Fibroblast of skin of abdomen (primary cell): Measurements from ENCODE around the gene UBE2E3.

Experiments
- DNase-seq: peaks from one replicate; pipeline ENCODE4 v3.0.0-alpha.2; 2013

The UBE2E3 gene

DNA sequence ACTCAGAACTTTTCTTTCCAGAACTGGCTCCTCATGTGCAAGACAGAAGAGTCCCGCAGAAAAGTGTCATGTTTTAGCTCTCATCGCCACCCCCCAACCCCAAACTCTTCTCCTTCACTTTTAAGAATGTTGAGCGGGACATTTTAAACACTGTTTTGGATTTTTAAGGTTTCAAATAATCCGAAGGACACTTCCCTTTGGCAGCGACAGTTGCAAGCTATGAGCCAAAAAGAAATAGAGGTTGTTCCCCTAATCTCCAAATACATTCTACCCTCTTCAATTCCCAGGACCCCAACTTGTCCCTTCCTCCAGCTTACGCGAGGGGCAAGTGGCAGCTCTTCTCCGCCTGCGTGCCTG is 678 bp upstream of the UBE2E3 start:
- DNase-seq, result no peak

DNA sequence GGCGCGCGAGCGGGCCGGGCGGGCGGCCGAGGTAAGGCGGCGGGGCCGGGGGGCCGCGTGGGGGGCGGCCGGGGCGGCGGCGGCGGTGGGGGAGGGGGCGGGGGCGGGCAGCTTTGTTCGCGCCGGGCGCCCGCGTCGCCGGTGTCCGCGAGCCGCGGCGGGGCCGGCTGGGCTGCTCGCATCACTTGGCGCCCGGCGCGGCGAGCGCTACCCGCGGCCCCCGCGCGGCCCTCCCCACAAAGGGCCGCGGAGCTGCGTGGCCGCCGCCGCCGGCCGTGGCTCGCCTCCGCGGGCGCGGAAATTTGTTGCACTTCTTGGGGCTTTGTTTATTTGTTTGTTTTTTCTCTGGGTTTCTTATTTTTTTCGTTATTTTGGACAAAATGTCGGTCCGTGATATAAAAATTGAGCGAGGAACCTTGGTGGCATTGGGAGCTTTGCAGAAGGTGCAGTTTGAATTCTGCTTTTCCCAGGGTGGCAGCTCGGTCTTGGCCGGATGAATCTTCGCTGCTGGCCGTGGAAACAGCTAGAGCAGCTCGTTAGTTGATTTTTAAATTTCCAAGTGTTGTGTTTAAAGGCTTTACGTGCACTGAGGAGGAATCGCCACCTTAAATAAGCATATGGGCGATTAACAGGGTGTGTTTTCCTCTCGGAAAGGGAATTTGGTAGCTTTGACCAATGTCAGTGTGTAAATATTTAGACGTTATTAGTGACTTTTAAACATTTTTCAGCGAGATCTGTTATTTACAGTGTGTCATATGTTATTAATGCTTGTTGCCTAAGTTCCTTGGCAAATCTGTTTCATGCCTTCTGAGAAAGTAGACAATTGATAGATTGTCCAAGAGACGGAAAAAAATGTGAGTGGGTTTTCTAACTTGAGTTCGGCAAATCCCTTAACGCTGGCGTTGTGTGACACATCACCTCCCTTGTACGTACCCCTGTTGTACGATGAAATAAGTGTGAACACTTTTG is 822 bp downstream of the UBE2E3 start:
- DNase-seq, result peak; percentile 33

DNA sequence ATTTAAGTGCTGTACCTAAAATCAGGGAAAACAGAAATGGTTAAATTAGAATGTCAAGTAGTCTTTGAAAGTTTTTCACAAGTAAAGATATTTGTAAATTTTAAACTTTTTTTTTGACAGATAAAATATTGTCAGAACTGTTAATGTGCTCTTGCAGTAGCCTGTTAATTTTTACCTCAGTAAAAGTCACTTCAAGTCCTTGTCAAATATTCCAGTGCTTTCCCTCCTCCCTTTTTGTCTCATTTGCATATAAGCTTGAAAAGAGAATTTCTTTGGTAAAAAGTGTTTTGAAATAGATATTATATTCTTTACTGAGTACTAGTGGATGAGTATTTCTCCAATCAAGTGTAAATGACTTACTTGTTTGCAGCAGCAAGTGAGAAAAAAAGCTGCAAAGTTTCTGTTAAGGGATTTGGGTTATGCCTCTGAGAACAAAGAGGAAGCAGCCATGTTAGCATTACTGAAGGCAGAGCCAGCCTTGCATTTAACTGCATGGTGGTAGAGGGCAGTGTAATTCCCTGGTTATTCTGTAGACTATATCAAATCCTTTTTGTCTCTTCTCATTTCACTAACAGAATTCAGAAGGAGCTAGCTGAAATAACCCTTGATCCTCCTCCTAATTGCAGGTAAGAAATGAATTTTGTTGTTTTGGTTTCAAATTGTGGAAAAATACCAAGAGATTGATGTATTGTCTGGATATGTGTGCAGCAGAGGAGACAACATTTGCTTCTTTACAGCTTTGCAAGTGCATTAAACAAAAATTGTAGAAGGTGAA is 3.2 kb downstream of the UBE2E3 start:
- DNase-seq, result peak; percentile 55

DNA sequence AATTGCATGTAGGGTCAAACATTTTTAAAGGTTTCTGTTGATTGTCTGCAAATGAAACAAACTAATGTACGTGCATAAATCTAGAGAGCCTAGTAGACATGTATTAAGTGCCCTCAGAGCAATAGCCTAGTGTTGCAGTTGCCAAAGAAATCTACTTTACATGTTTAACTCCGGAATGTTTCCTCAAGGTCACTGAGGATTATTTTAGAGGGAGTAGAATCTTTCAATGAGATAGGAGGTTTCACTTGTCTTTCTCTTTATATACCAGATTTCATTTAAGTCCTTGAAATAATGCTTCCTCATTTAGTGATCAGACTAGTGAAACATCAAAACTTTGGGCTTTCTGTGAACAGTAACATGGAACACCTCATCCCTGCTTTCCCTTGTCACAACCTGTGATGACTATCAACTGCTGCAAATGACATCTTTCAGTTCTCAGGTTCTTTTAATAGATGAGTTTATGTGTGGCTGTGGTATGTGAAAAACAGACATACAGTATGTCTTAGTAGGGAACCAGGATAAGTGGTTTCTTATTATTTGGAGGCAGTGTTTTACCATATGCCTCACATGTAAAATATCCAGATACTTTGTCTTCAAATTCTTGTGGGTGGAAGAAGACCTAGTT is 5.5 kb downstream of the UBE2E3 start:
- peak; percentile 11 for DNase-seq

DNA sequence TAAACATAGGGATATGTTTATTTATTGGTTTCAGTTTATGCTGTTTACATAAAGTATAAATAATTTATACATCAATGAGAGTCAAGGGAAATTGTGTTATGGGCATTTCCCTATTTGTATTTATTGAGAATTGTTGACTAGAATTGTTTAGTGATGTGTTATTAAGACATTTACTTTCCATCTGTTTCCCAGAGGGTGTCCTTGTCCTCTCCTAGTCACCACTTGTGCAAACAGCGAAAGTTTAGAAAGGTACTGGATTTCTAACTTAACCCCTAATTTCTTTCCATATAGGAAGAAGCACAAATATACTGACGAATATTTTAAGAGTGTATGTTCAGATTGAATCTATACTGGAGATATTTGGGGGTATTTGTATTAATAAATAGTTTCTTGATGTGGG is 6.7 kb downstream of the UBE2E3 start:
- no peak for DNase-seq

DNA sequence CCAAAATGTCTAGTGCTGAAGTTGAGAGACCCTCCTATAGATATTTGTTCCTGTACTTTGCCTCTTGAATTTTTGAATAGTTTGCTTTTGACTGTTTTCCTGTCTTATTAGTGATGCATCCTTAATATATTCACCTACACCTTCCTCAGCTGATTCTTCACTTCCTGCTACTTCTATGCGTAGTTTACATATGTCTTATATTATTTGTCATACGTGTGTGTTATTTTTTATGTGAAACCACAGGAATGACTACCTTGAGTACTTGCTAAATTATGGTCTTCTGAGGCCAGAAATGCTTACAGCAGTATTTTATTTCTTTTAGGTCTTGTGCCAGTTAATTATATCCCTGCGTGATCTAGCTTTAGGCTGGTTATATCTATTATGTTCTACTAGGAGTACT is 9.9 kb downstream of the UBE2E3 start:
- peak; percentile 39 for DNase-seq

DNA sequence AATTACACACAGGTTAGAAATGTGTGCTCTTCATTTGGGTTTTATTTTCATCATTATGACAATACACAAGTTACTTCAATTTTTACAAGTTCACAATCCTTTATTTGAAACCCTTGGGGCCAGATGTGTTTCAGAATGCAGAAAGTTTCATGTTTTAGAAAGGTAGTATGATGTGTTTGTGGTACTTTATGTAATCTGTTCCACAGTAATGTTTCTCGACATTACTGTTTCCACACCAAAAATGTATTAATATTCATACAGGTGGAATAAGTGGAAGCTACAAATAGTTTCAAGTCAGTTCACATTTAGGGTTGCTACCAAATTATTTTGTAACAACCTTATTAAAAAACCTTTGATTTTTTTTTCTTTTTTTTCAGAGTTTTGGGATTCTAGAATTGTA is 10.4 kb downstream of the UBE2E3 start:
- no peak for DNase-seq

DNA sequence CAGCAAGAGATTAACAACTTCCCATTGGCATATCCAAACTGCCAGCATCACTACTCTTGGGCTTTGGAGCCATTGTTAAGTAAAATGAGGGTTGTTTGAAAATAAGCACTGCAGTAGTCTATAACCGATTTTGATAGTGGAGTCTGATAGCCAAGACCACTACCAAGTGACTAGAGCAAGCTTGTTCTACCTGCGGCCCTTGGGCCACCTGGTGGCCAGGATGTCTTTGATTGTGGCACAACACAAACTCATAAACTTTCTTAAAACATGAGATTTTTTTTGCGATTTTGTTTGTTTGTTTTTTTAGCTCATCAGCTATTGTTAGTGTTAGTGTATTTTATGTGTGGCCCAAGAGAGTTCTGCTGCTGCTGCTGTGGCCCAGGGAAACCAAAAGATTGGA is 11.0 kb downstream of the UBE2E3 start:
- no peak for DNase-seq

DNA sequence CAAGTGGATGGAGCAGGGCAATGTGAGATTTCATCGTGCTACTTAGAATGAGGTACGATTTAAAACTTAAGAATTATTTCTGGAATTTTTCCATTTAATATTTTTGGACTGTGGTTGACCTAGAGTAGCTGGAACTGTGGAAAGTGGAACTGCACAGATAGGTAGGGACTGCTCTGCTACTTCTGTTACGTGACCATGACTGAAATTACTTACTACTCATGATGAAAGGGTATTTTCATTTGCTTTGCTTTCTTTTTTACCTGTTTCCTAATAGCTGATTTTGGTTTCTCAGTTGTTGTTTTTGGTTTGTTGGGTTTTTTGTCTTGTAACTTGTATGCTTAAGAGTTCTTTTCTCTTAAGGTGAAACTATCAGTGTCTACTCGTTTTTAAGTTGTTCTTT is 11.4 kb downstream of the UBE2E3 start:
- DNase-seq, result no peak

DNA sequence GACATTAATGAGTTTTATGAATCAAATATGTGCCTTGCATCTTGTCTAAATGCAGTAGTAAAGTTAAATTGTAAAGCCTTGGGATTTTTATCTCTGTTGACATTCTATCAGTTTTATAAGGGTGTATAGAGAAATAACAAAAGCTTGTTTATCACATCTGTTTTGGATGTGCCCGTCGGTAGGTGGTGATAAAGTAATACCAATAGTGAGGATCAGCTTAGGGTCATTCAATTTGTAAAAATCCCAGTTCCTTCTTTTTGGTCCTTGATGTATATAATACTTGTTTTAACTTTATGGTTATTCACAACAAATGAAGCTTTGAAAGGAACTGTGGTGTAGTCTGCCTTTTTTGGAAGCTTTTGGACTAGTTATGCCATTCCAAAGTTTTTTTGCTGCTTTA is 12.6 kb downstream of the UBE2E3 start:
- no peak for DNase-seq

DNA sequence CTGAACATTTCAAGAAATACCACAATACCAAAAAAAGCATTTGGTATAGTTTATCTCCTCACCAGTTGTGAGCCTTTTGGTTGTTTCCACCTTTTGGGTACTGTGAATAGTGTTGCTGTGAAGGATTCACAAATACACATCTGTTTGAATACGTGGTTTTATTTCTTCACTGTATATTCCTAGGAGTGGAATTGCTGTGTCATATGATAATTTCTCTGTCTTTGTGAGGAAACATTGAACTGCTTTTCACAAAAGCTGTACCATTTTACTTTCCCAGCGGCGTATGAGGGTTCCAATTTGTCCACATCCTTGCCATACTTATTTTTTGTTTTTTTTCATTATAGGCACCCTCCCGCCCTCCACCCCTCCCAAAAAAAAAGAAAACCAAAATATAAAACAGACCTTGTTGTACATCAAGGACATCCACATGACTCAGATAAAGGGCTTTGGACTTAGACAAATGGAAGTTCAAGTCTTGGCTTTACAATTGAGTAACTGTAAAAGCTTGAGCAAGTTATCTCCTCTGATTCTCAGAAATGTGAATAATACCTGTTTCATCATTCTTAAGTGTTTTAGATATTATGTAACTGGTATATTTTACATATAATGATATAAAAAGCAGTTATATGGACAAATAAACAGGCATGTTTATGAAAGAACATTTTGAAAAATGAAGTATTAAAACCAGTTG is 19.0 kb downstream of the UBE2E3 start:
- DNase-seq, result no peak

DNA sequence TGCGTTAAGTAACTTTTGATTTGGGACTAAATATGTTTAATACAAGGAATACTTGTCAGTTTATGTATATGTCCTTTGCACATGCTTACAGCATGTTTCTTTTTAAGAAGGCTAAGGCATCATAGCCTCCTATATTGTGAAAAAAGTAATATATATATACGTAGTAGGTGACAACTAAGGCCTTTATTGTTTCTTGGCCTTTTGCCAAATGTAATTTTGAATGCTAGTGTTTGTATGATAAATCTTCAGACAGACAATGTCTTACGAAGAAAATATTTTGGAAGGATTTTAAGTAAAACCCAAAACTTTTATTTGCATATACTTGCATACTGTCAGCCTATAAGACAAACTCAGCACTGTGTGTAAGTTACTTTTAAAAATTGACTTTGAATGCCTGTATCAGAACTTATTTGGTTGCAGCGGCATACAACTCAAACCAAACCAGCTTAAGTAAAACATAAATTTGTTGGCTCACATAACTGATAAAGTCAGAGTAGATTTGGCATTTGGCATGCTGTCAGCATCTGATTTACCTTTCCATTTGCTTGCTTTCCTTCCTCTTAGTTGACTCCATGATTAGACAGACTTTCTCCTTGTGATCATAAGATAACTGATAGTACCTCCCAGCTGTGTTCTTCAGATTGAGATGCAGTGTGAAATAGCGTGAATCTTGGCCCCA is 24.4 kb downstream of the UBE2E3 start:
- no peak for DNase-seq

DNA sequence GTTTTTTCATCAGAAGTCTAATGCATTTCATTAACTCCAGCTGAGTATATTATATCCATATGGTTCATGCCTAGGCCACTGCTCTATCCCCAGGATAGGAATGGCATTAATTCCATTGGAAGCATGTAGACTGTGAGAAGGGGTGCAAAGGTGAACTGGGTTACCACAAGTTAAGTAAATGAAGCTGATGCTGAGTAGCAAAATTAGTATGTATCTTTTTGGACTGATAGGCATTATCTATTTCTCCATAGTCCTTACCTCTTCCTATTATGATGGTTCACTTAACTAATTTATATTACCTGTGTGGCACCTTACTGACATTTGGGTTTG is 24.9 kb downstream of the UBE2E3 start:
- no peak for DNase-seq

DNA sequence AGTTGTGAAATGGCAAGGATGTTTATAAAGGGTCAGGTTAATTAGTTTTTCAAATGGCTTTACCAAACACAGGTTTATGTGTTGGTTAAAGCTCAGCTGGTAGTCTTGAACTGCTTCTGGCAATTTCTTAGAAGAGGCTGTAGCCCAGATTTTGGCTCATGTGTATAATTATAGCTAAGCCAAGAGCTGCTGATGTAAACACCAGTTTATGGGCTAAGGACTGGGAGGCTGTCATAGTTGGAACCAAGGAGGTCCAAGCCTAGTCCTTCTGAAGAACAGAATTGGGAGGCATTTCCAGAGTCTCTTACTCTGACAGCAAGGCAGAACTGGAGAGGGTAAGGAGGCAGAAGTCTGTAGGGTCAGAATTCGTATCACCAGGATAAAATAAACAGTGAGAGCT is 25.4 kb downstream of the UBE2E3 start:
- no peak for DNase-seq

DNA sequence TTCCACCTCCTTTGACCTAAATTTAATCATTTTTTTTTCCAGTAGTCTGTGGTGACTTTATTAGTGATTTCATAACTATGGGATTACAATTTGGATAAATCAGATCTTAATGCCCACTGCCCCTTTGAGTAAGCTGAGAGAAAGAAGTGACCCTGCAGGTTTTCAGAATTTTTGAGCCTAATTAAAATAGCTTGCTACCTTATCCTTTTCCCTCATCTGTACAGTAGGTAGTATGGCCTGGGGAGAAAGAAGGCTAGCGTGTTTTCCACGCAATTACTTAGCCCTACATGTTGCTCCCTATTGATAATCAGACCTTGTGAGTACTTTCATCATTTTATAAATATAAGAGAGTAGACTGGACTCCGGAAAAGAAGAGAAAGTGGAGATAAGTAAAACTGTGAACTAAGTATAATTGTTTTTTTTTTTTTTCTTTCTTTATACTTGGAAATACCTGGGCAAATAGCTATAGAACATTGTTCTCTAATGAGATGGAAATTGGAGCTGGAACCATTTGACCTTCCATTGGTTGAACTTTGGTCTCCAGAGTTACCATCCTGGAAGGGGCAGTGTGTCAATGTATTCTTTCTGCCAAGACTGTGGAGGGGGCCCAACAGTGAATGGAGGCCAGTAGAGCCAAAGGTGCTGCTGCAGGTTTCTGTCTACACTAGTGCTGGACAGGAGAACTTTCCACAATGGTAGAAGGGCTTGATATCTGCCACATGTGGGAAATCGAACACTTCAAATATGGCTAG is 26.9 kb downstream of the UBE2E3 start:
- no peak for DNase-seq

DNA sequence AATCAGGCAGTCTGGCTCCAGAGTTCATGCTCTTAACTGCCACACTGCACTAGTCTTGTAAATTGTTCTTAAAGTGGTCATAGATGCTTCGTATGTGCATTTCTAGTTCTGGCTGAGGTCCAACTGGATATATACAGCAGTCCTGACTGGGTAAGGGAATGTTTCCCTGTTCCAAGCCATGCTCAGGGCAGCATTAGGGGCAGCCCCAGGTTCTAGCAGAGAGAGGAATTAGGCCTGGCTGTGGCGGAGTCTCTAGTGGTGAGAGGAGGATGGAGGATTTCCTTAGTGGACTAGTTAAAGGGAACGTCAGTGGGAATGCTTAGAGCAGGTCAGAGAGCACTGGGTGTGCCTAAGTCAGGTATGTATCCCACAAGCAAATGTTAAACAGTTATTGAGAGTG is 28.0 kb downstream of the UBE2E3 start:
- DNase-seq, result peak; percentile 24

DNA sequence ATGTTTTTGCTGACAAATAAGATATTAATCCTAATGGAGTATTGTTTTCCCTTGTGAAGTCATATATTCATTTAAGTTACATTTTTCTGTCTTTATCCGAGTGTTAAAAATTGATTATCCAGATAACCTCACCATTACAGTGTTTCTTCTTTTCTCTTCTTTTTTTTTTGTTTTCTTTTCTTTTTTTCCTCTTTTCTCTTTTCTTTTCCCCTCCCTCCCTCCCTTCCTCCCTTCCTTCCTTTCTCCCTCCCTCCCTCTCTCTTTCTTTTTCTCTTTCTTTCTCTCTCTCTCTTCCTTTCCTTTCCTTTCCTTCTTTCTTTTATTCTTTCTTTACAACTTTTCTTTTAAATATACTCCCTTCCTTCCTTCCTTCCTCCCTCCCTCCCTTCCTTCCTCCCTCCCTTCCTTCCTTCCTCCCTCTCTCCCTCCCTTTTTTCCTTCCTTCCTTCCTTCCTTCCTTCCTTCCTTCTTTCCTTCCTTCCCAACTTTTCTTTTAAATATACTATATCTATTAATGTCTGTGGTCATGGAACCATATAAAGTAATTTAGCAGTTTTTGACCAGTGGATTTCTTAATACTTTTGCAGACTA is 40.9 kb downstream of the UBE2E3 start:
- no peak for DNase-seq

DNA sequence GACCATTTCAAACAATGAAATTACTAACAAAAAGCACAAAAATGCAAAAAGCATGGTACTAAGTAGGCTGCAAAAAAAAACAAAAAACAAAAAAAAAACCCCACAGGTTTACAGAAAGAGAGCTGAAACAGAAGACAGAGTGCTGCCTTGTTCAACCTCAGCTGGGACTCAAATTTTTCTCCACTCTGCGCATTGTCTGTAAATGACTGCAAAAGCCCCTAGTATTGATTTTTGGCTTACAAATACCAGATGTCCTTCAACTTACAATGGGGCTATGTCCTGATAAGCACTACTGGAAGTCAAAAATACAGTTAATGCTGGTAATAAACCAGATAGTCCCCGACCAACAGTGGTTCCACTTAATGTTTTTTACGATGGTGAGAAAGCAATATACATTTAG is 42.2 kb downstream of the UBE2E3 start:
- DNase-seq, result no peak

DNA sequence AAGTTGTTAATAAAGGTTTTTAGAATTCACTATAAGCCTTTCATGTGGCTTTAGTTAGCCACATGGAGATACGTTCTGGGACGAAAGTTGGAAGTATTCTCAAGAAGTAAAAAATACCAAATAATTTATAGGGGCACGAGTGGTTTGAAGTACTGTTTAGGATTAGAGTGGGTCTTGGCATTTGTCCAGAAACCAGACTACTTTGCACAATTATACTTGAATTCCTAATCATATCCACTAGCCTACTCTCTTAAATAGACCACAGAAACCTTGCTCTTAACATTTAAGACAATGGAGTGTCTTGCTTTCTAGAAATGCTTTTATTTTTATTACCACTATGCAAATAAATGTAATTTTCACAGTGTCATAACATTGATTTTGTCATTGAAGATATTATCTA is 44.6 kb downstream of the UBE2E3 start:
- peak; percentile 25 for DNase-seq

DNA sequence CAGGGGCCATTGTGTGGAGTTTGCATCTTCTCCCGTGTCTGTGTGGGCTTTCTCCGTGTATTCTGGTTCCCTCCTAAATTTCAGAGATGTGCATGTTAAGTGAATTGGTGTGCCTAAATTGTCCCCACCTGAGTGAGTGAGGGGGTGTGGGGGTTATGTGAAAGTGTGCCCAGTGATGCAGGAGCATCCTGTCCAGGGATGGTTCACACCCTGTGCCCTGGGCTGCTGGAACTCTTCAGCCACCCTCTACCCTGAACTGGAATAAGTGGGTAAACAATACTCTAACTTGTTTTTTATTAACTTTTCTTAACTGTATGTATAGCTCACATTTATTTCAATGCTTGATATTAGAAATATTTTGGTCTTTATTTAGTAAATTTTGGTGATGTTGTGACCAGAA is 56.0 kb downstream of the UBE2E3 start:
- no peak for DNase-seq
